Keratinocyte (primary cell): Measurements from ENCODE around the gene GRAMD1B. TPM values are rescaled to one million over a fixed set of nuclear protein-coding genes. Genes with fewer than 3 reads are reported as not detected.

Experiments
- DNase-seq: peaks from one replicate; pipeline ENCODE4 v3.0.0-alpha.2; 2011; ENCODE audit warnings: low read depth, missing footprints, low spot score
- FAIRE-seq: peaks from 2 replicates; lab custom pipeline; 2011; peaks lifted over from hg19 to GRCh38; lab: Jason Lieb, UNC
- H2AFZ ChIP-seq: 2 replicates; pipeline ENCODE4 v1.6.0; 2012; ENCODE audit warnings: low read length, control low read depth, inconsistent platforms; ENCODE audit not compliant: control insufficient read depth
- H3K27ac ChIP-seq: 2 replicates; pipeline ENCODE4 v1.5.1; 2011; ENCODE audit warnings: low read length; ENCODE audit not compliant: control insufficient read depth, insufficient read depth
- H3K27me3 ChIP-seq: 3 replicates; pipeline ENCODE4 v1.6.0; 2011; ENCODE audit warnings: low read length; ENCODE audit not compliant: control insufficient read depth, insufficient read depth; ENCODE audit errors: extremely low read depth
- H3K36me3 ChIP-seq, 2 experiments: 2 replicates in 1 of 2; 3 replicates in 1 of 2; pipeline ENCODE4 v1.5.1; 2011; ENCODE audit warnings: low read length in 2 of 2, mild to moderate bottlenecking in 1 of 2; ENCODE audit not compliant: control insufficient read depth in 2 of 2, insufficient read depth in 2 of 2; ENCODE audit errors: extremely low read depth in 1 of 2
- H3K4me1 ChIP-seq: 3 replicates; pipeline ENCODE4 v1.5.1; 2011; ENCODE audit warnings: low read length; ENCODE audit not compliant: control insufficient read depth, insufficient read depth; ENCODE audit errors: extremely low read depth
- H3K4me2 ChIP-seq: 3 replicates; pipeline ENCODE4 v1.6.0; 2011; ENCODE audit warnings: low read depth, low read length; ENCODE audit not compliant: control insufficient read depth, insufficient read depth; ENCODE audit errors: extremely low read depth
- H3K4me3 ChIP-seq, 3 experiments: fragments of 200-600 bp in 1 of 3; sonication (generic) in 1 of 3; 2 replicates in 2 of 3; 3 replicates in 1 of 3; pipeline ENCODE4 v1.5.1; 2011 to 2016; ENCODE audit warnings: low read length in 3 of 3, mild to moderate bottlenecking in 3 of 3, control low read depth in 2 of 3, inconsistent platforms in 1 of 3, low read depth in 1 of 3, mixed read lengths in 1 of 3, mixed run types in 1 of 3, moderate library complexity in 1 of 3; ENCODE audit not compliant: control insufficient read depth in 2 of 3, insufficient read depth in 2 of 3; ENCODE audit errors: extremely low read depth in 1 of 3
- H3K79me2 ChIP-seq: 2 replicates; pipeline ENCODE4 v1.6.0; 2012; ENCODE audit warnings: low read length; ENCODE audit not compliant: control insufficient read depth, insufficient read depth
- H3K9ac ChIP-seq: 3 replicates; pipeline ENCODE4 v1.6.0; 2011; ENCODE audit warnings: low read length; ENCODE audit not compliant: control insufficient read depth, insufficient read depth; ENCODE audit errors: extremely low read depth
- H3K9me1 ChIP-seq: 3 replicates; pipeline ENCODE4 v1.6.0; 2011; ENCODE audit warnings: low read length; ENCODE audit not compliant: control insufficient read depth, insufficient read depth; ENCODE audit errors: extremely low read depth
- H3K9me3 ChIP-seq: 2 replicates; pipeline ENCODE4 v1.5.1; 2012; ENCODE audit warnings: low read depth, low read length; ENCODE audit not compliant: control insufficient read depth
- H4K20me1 ChIP-seq: 3 replicates; pipeline ENCODE4 v1.6.0; 2011; ENCODE audit warnings: low read length; ENCODE audit not compliant: control insufficient read depth, insufficient read depth; ENCODE audit errors: extremely low read depth
- CTCF ChIP-seq, 3 experiments: IDR thresholded peaks in 1 of 3; conservative IDR thresholded peaks in 1 of 3; optimal IDR thresholded peaks in 1 of 3; 2 replicates in 2 of 3; 3 replicates in 1 of 3; pipeline versions ENCODE3 to v1.5.1; 2011; ENCODE audit warnings: low read length in 3 of 3, mild to moderate bottlenecking in 3 of 3, moderate library complexity in 2 of 3, control low read depth in 1 of 3, inconsistent platforms in 1 of 3; ENCODE audit not compliant: insufficient read depth in 2 of 3; ENCODE audit errors: extremely low read depth in 1 of 3
- EZH2 ChIP-seq: IDR thresholded peaks from one replicate; pipeline ENCODE4 v1.6.1; 2012; ENCODE audit warnings: inconsistent platforms, mild to moderate bottlenecking, low read length, moderate library complexity
- dilution Hi-C: fragments of 300-500 bp; cut with MboI; formaldehyde crosslinking; loops from one replicate; pipeline ENCODE4 v1.7.0; 2020; ENCODE audit warnings: low sequenced_read_pairs; ENCODE audit not compliant: extremely low pct_ligation_motif_present
- polyA plus RNA-seq, 5 experiments: library from polyadenylated mRNA; depleted of rRNA in 3 of 5; stranded (reverse) in 3 of 5; stranded (forward) in 1 of 5; unstranded in 1 of 5; fragments of >200 nt; gene quantifications; 1 replicate in 1 of 5; 2 replicates in 3 of 5; 3 replicates in 1 of 5; pipeline versions ENCODE4 v1.2.1 to v1.2.3, GENCODE V29; 2011 to 2012; ENCODE audit warnings: missing spikeins in 2 of 5, low read depth in 1 of 5, low replicate concordance in 1 of 5

The GRAMD1B gene
- polyA plus RNA-seq, 1 donor (not counting 4 experiments of a cell fraction or from before 2014, with no cell fraction given): 0.04 TPM

DNA sequence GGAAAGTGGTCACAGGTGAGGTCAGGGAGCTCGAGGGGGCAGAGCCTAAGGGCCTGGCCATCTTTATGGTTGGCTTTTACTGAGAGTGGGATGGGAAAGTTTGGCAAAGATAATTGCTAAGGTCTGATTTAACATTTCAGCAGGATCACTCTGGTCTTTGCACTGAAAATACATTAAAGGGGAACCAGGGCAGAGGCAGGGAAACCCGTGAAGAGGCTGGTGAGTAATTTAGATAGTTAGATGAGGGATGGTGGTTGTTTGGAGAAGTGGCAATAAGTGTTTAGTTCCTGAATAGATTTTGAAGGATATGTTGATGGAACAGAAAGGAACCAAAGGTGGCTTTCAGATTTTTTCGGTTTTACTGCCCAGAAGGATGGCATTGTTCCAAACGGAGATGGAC lies 173.6 kb downstream of the GRAMD1B start:
- no peaks in the 10 kb centered on the region for H4K20me1 ChIP-seq
- TF ChIP-seq CTCF (optimal IDR thresholded peaks at IDR 0.05 in 1 of 3, IDR thresholded peaks at IDR 0.05 in 1 of 3, conservative IDR thresholded peaks at IDR 0.05 in 1 of 3; ENCODE audit: extremely low read depth in 1 of 3, insufficient read depth in 2 of 3, low read length in 3 of 3) (no peak), EZH2 (no peak)

DNA sequence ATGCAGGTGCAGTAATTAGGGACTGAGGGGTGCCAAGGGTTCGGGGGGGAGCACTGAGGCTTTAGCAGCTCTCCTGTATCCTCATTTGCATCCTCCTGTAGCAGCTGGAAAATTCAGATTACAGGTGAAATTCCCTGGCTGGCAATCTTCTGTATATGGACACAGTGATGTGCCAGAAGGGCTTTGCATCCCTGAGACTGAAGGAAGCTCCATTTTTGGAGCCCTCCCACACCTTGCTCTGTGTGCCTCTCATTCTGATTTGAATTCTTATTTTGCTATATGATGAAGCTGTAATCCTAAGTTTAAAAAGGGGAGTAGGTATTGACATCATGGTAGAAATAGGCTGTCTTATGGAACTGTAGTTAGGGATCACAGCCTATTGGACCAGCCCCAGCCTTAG lies 177.7 kb downstream of the GRAMD1B start:
- FAIRE-seq (no peak), DNase-seq (no peak)
- Histone ChIP-seq H3K4me1 (no peaks in the 10 kb centered on the region), H3K27me3 (peaks cover 5% of the 10 kb centered on the region), H4K20me1 (no peaks in the 10 kb centered on the region), H3K79me2 (no peaks in the 10 kb centered on the region), H3K9ac (no peak overlapping the region), H3K4me3 (no peak overlapping the region), H3K27ac (no peak overlapping the region), H2AFZ (no peak overlapping the region), H3K36me3 (no peaks in the 10 kb centered on the region), H3K4me2 (no peak overlapping the region), H3K9me3 (no peaks in the 10 kb centered on the region), H3K9me1 (no peaks in the 10 kb centered on the region)
- no peak for TF ChIP-seq EZH2
- no peak for TF ChIP-seq CTCF (optimal IDR thresholded peaks at IDR 0.05 in 1 of 3, IDR thresholded peaks at IDR 0.05 in 1 of 3, conservative IDR thresholded peaks at IDR 0.05 in 1 of 3; ENCODE audit: extremely low read depth in 1 of 3, insufficient read depth in 2 of 3, low read length in 3 of 3)
- dilution Hi-C loops: no loop called here

More for the DNA sequence above, 173.6 kb downstream of the GRAMD1B start:
- Histone ChIP-seq H3K9ac (no peak overlapping the region), H3K4me2 (no peak overlapping the region), H3K27me3 (no peaks in the 10 kb centered on the region), H3K9me3 (no peaks in the 10 kb centered on the region), H2AFZ (no peak overlapping the region), H3K36me3 (no peaks in the 10 kb centered on the region), H3K4me3 (no peak overlapping the region), H3K79me2 (no peaks in the 10 kb centered on the region), H3K4me1 (no peaks in the 10 kb centered on the region), H3K27ac (no peak overlapping the region), H3K9me1 (no peaks in the 10 kb centered on the region)
- no peak for DNase-seq
- FAIRE-seq: no peak
- dilution Hi-C loops: no loop called here
